ENCODE results near the gene KRT2.

KRT2 gene

GRCh38 chr12:52608161-52608560 lies 43.9 kb downstream of the KRT2 start:
- TF ChIP-seq SIN3A (IDR thresholded peaks at IDR 0.05; ENCODE audit: borderline replicate concordance, insufficient read depth, low read length) (no peak), REST (IDR thresholded peaks at IDR 0.05; ENCODE audit: insufficient read depth in 1 of 2, low read depth in 2 of 2, low read length in 2 of 2) (no peak), POLR2AphosphoS5 (IDR thresholded peaks at IDR 0.05; ENCODE audit: low read depth, low read length) (no peak), TAF1 (IDR thresholded peaks at IDR 0.05; ENCODE audit: borderline replicate concordance, insufficient read depth, low read length) (no peak), FOXP2 (optimal IDR thresholded peaks at IDR 0.05; ENCODE audit: borderline replicate concordance, extremely low read depth, extremely low read length, insufficient read depth) (no peak)

- no peak for TF ChIP-seq FOXP2 (optimal IDR thresholded peaks at IDR 0.05; ENCODE audit: borderline replicate concordance, extremely low read depth, extremely low read length, insufficient read depth)
- no peak for TF ChIP-seq REST (IDR thresholded peaks at IDR 0.05; ENCODE audit: insufficient read depth in 1 of 2, low read depth in 2 of 2, low read length in 2 of 2)
- TF ChIP-seq POLR2AphosphoS5 (IDR thresholded peaks at IDR 0.05; ENCODE audit: low read depth, low read length), result no peak
- no peak for TF ChIP-seq TAF1 (IDR thresholded peaks at IDR 0.05; ENCODE audit: borderline replicate concordance, insufficient read depth, low read length)
- TF ChIP-seq SIN3A (IDR thresholded peaks at IDR 0.05; ENCODE audit: borderline replicate concordance, insufficient read depth, low read length), result no peak
These were observed 44.7 kb downstream of the KRT2 start for GRCh38 chr12:52607314-52607713.

- TF ChIP-seq REST (IDR thresholded peaks at IDR 0.05; ENCODE audit: insufficient read depth in 1 of 2, low read depth in 2 of 2, low read length in 2 of 2), result no peak
- no peak for TF ChIP-seq TAF1 (IDR thresholded peaks at IDR 0.05; ENCODE audit: borderline replicate concordance, insufficient read depth, low read length)
- TF ChIP-seq POLR2AphosphoS5 (IDR thresholded peaks at IDR 0.05; ENCODE audit: low read depth, low read length), result no peak
- no peak for TF ChIP-seq FOXP2 (optimal IDR thresholded peaks at IDR 0.05; ENCODE audit: borderline replicate concordance, extremely low read depth, extremely low read length, insufficient read depth)
- no peak for TF ChIP-seq SIN3A (IDR thresholded peaks at IDR 0.05; ENCODE audit: borderline replicate concordance, insufficient read depth, low read length)
These were observed 45.3 kb downstream of the KRT2 start for GRCh38 chr12:52606581-52607218.

- TF ChIP-seq FOXP2 (optimal IDR thresholded peaks at IDR 0.05; ENCODE audit: borderline replicate concordance, extremely low read depth, extremely low read length, insufficient read depth) (no peak), POLR2AphosphoS5 (IDR thresholded peaks at IDR 0.05; ENCODE audit: low read depth, low read length) (no peak), SIN3A (IDR thresholded peaks at IDR 0.05; ENCODE audit: borderline replicate concordance, insufficient read depth, low read length) (no peak), TAF1 (IDR thresholded peaks at IDR 0.05; ENCODE audit: borderline replicate concordance, insufficient read depth, low read length) (no peak), REST (IDR thresholded peaks at IDR 0.05; ENCODE audit: insufficient read depth in 1 of 2, low read depth in 2 of 2, low read length in 2 of 2) (no peak)
These were observed 45.9 kb downstream of the KRT2 start for GRCh38 chr12:52606096-52606495.
